Measurements from ENCODE around the gene KIF21B.

- TF ChIP-seq CTCF (IDR thresholded peaks at IDR 0.05; ENCODE audit: insufficient read depth, low read length): no peak
- TF ChIP-seq, protein P1, sequence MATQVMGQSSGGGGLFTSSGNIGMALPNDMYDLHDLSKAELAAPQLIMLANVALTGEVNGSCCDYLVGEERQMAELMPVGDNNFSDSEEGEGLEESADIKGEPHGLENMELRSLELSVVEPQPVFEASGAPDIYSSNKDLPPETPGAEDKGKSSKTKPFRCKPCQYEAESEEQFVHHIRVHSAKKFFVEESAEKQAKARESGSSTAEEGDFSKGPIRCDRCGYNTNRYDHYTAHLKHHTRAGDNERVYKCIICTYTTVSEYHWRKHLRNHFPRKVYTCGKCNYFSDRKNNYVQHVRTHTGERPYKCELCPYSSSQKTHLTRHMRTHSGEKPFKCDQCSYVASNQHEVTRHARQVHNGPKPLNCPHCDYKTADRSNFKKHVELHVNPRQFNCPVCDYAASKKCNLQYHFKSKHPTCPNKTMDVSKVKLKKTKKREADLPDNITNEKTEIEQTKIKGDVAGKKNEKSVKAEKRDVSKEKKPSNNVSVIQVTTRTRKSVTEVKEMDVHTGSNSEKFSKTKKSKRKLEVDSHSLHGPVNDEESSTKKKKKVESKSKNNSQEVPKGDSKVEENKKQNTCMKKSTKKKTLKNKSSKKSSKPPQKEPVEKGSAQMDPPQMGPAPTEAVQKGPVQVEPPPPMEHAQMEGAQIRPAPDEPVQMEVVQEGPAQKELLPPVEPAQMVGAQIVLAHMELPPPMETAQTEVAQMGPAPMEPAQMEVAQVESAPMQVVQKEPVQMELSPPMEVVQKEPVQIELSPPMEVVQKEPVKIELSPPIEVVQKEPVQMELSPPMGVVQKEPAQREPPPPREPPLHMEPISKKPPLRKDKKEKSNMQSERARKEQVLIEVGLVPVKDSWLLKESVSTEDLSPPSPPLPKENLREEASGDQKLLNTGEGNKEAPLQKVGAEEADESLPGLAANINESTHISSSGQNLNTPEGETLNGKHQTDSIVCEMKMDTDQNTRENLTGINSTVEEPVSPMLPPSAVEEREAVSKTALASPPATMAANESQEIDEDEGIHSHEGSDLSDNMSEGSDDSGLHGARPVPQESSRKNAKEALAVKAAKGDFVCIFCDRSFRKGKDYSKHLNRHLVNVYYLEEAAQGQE (IDR thresholded peaks at IDR 0.05; ENCODE audit: insufficient replicate concordance, low read depth): no peak
Measured at GRCh38 chr1:201014816-201015200, 8.7 kb downstream of the KIF21B start.

Measured in HL-60 (cell line).